Eye (tissue), 1 donor: ENCODE results near the gene E2F4.

Experiments
- DNase-seq: peaks from one replicate; pipeline ENCODE4 v3.0.0-alpha.2; 2015

Gene E2F4

DNA sequence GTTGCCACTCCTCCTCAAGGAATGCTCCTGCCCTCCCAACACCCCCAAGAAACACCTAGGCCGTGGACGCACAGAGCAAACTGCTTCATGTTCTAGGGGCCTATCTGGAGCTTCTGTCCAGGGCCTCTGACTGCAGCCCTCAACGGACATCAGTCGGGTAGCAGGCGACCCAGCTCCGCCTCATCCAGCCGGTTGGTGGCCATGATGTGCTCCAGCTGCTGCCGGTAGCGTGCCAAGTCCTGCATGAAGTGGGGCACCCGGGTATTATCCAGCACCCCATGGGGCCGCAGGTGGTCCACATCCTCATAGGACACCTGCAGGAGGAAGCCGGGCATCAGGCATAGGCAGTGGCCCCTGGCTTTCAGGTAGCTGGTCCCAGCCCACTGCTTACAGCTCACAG is 15.3 kb upstream of the E2F4 start:
- no peak for DNase-seq

DNA sequence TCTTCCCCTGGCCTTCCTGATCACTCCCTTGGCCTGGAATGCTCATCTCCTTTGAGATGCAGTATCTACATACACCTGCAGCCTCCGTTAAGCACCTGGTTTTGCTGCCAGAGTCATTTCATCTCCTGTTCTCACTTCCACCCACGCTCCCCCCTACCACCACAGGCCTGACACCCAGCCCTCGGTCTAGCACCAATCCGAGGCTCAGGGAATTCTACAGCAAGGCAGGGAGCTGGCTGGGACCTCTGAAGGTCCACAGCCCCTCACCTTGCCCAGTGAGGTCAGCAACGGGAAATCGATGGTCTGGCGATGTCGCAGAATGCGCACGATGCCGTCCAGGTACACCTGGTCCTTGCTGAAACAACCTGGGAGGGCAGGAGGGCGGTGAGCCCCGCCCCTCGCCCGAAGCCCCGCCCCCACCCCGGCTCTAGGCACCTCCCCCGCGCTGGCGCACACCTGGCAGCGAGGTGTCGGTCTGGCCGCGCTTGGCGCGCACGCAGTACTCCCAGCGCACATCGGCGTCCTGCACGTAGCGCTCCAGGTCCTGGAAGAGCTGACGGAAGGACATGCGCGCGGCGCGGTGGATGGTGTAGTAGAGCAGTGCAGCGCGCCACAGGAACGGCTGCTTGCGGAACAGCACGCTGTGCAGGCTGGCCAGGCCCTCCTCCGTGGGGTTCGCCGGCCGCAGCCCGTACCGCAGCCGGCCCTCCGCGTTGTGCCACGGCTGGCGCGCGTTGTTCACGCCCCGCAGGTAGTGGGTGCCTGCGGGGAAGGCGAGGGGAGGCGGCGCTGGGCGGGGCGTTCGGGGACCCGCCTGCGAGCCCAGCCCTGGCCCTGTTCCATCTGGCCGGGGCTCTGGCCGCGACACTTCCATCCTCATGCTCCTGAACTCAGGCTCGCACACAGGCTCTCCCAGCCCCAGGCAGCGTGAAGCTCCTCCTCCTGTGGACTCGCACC is 13.9 kb upstream of the E2F4 start:
- peak; percentile 76 for DNase-seq

DNA sequence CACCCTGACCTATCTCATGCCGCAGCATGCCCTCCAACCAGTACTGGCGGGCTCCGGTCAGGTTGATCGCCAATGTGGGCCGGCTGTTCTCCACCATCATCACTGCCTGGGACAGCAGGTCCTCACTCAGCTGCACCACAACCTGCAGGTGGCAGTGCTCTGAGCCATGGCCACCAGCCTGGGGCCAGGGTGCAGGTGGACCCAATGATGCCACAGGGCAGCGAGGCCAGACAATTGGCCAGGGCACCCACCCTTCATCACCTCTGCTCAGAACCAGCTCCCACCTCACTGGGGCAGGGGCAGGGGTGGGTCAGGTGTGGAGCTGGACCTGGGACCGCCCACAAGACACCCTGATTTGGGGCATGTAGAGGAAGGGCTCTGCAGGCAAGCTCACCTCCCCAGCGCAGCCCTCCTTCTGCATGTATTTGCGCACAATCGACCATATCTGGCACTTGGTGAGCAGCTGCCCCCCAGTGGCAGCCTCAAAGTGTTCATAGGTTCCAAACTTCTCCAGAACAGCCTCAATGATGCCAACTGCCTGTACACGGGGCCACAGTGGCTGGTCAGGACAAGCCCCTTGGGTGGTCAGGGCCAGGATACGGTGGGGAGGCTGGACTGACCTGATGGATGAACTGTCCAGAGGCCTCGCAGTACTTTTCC is 12.4 kb upstream of the E2F4 start:
- no peak for DNase-seq

DNA sequence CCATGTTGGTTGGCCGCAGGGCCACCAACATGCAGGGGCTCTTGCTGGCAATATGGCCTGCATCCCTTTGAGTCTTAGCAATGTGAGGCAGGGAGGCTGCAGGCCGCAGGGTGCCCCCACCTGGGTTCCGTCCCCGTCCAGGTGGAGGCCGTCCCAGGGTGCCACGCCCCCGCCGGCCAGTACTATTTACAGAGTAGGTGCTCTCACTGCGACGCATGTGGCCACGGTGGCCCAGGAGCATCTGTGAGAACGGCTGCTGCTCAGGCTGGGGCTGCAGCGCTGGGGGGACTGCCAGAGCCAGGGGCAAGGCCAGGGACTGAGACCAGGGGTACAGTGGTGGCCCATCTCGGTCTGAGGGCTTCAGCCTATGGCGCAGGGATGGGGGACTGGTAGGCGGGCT is 11.8 kb upstream of the E2F4 start:
- DNase-seq: no peak

DNA sequence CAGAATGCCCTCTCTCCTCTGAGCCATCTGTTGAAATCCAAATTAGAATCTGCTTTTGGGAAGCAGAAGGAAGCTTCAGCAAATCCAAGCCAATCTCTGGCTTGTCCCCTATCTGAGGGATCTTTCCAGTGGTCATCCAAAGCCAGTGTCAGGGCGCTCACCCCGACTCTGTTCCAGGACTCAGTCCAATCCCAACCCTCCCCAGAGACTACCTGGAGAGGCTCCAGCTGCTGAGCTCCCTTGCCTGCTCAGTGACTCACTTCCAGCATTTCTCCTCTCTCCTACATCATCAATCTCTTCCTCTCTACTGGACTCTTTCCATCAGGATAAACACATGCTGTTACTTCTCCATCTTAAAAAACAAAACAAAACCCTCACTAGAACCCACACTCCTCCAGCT is 10.6 kb upstream of the E2F4 start:
- no peak for DNase-seq

DNA sequence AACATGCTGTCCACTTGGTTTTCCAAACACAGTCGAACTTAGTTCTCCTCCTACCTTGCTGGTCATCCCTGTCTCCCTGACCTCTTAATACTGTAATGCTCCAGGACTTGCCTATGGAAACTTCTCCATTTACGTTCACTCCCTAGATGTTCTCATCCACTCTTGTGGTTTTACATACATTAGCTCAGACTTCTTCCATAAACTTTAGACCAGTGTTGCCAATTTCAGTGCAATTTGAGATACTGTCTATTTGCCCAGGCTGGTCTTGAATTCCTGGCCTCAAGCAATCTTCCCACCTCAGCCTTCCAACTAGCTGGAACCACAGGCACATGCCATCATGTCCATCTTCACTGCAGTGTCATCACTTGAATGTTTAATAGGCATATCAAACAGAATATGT is 9.7 kb upstream of the E2F4 start:
- no peak for DNase-seq

DNA sequence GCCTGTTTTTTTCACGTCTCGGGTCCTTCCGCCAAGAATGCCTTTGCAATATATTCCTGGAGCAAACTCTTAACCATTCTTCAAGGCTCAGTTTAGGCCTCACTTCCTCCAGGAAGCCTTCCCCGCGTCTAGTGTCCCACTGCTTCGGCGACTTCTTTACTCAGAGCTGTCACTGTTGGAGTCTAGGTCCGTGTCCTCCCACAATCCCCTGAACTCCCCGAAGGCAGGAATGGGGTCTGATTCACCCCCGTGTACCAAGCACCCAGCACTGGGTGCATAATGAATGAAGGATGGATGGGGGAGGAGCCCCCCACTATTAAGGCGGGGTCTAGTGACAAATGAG is 8.7 kb upstream of the E2F4 start:
- no peak for DNase-seq

DNA sequence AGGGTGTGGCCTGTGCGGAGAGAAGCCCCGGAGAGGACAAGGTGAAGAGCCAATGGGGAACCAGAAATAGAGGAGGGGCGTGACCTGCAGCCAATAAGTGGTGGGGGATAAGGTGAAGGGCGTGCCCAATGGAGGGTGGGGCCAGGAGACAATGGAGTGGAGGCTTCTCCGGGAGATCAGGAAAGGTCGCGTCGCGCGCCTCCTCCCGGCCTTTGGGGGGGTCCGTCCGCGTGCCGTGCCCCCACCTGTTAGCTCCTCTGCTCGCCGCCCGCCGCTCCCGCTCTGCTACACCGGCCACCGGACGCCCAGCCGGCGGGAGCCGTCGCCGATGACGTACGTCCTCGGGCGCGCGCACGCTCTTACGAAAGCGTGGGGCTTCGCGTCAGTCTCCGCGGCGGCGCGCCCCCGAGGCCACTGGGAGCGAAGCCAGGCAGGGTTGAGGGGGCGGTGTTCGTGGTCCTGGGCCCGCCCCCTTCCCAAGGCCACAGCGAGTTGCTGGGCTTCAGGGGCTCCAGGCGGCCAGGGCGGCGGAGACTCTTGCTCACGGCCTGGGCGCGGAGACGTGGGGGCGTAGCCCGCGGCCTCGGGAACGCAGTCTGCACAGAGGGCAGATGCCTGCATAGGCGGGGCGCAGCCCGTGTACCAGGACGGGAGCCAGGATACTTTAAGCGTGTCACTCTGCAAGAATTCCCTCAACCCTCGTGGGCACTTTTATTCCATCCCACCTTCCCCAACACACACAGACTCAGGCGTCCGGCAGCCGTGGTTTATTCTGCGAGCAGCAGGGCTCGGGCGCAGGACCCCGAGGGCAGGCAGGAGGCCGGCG is 8.1 kb upstream of the E2F4 start, which contains the start of gene MATCAP1:
Gene MATCAP1, minus strand, starts transcription at position 337 of the 826 bp plus-strand sequence. CDS start 3,353 bp downstream, outside the sequence.
- DNase-seq: peak; percentile 99

DNA sequence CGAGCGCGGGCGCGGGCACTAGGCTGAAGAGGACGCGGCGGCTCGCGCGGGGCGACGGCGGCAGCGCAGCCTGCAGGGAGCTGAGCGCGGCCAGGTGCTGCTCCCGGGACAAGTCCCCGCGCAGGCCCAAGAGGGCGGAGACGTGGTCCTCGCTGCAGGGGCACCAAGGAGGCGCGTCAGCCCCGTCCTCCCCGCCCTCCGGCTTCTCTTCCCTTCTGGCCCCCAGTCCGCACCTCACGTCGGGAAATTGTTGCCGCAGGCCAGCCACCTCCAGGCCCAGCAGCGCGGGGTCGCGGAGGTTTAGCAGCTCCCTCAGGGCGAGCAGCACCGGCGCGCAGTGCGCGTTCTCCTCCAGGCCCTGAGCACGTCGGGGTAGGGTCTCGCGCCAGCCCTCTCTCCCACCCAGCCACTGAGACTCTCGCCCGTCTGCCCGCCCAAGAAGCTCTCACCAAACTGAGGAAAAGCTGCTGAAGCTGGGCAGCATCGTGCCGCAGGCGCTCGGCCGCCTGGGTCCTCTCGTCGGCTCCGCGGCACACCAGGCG is 7.4 kb upstream of the E2F4 start:
- no peak for DNase-seq

DNA sequence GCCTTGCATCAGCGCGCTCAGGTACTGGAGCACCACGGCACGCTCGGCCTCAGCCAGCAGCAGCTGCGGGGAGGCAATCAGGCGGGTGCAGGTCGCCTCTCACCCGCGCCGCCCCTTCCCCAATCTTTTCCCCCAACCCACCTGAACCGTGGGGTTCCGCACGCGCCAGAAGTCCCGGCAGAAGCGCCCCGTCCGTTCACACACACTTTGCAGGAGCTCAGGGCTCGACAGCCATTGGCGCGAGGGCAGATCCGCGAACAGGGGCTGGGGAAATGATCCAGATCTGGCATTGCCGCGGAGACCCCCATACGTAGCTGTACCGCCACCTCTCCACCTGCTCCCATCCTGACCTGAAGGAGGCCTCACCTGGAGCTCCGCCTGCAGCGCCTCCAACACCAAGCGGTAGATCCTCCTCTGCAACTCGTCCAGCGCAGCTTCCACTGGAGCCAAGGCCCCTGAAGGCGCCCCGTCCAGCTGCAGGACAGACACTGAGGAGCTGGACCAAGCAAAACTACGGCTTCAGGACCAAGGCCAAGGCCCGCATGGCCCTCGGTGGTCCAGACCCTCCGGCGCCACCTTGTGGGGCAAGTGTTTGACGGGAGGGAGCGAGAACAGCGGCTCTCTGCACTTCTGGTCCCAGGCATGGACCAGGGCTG is 6.8 kb upstream of the E2F4 start:
- peak; percentile 95 for DNase-seq

DNA sequence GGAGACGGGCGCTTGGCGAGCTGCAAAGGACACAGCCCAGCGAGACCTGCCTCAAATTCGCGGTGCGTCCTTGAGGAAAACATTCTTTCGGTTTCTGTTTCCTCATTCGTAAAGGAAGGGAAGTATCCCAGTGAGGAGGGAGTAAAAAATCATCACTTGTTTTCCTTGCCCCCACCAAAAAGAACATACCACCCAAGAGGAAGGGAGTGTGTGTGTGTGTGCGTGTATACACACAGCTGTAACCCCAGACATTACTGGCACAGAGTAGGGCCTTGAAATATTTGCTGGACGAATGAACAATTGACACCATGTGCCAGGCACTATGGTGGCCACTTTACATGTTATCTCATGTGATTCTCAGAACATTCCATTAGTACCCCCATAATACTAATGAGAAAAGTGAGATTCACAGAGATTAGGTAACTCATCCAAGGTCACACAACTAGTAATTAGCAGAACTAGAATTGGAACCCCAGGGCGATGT is 6.3 kb upstream of the E2F4 start:
- no peak for DNase-seq

DNA sequence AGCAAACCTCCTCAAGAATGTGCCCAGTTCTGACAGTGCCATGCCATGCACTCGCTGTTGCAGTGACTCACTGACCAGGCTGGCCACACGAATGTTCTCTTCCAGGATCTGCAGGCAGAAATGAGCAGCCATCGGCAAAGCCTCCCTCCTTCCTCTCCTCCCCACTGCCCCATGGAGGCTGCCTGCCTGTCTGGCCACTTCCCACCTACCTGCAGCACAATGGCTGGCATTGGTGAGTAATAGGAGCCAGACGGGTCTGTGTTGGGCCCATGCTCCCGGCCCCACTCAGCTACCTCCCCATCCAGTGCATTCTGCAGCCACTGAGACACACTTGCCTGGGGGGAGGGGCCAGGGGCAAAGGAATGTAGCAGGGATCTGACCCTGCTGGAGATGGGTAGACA is 5.4 kb upstream of the E2F4 start:
- no peak for DNase-seq

DNA sequence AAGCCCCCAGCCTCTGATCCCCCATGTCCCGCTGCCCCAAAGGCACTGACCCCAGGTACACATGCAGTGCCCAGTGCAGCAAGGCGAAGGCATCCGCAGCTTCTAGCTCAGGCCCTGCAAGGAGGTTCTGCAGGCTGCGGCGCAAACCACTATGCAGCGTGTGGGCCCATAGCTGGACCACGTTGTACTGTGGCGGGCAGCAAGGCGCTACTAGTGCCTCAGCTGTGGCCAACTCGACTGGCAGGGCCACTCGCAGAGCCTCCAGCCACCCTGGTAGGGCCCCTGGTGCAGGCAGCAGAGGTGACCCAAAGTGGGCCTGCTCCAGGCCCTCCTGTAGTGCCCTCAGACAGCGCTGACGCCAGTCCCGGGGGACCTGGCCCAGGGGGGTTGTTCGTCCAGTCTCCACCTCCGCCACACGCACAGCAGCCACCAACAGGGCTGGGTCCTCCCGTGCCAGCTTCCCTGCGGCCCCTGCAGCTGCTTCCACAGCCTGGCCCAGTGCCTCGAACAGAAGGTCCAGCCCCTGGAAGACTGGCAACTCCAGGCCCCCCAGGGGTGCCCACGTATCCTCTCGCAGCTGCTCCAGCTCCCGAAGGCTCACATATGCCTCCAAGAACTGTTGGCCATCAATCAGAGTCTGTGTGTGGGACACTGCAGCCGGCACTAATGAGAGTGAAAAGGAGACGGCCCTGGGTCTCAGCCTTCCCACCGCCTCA is 4.6 kb upstream of the E2F4 start:
- DNase-seq: no peak

DNA sequence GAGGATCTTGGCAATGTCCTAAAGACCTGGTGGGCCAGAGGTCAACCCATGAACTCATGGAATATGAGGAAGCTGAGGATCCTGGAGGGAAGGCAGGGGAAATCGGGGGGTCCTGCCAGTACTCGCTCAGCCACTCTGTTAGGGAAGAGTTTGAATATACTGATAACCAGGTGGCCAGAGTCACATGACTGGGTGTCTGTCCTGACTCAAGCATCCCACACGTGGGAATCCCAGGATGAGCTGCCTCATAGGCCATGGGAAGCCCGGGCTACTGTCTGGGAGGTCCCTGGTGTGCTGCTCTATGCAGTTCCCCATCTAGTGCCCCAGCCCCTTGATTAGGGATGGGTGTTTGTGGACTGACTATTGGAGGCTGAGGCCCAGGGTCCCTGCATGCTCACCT is 3.6 kb upstream of the E2F4 start:
- DNase-seq: no peak

DNA sequence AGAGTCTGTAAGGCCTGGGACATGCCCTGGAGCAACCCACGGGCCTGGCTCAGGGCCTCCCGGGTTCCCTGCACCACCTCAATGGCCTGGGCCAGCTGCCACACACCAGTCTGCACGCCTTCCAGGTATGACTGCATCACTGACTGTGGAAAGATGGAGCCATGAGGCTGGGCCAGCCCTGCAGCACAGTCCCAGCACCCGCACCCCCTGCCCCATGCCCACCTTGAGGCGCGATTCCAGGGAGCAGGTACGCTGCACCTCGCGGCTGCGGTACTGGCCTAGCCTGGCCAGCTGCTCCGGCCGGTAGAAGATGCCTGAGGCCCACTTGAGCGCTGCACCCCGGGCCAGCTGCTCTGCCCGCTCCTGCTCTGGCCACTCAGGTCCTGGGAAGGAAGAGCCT is 3.2 kb upstream of the E2F4 start:
- DNase-seq: no peak

DNA sequence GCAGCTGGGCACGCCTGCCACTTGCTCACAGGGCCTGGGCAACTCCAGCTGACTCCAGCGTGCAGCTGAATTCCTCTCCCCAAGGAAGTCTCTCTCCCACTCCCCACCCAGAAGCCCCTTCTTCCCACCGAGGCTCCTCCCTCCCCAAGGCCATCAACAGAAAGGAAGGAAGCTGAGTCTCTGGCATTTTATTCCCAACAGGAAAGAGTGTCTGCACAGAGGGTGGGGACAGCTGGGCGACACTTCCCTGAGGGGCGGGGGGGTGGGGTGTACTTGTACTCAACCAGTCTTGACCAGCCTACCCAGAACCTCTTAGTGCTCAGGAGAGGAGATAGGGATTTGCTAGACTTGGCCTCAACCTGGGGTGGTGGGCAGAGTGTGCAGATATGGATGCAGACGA is 1.9 kb upstream of the E2F4 start, which contains the start of gene EXOC3L1:
Gene EXOC3L1, minus strand, starts transcription at position 96 of the 400 bp plus-strand sequence. CDS start 460 bp downstream, outside the sequence.
- no peak for DNase-seq

DNA sequence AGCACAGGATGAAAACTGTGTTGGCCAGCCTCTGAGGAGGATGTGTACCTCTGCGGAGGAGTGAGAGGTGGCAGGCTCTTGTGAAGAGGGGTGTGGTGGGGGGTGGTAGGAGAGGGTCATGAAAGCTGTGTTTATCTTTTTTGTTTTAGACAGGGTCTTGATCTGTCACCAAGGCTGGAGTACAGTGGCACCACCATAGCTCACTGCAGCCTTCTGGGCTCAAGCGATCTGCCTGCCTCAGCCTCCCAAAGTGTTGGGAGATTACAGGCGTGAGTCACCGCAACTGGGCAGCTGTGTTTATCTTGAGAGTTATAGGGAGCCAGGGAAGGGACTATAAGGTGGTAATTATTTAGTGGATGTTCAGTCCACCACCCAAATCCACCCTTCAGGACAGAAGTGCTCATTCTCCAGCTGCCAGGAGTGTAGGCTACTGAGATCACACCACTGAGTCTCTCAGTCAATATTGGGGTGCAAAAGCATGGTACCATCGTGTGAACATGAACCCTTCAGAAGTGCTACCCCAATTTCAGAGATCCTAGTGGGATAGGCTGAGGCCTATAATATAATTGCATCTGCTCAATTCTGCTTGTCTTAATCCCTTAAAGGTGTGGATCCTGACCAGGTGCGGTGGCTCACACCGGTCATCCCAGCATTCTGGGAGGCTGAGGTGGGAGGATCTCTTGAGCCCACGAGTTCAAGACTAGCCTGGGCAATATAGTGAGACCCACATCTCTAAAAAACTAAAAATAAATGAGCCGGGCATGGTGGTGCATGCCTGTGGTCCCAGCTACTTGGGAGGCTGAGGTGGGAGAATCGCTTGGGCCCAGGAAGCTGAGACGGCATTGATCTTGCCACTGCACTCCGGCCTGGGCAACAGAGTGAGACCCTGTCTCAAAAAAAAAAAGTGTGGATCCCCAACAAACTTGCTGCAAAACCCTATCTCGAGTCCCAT is 1.2 kb upstream of the E2F4 start:
- DNase-seq: no peak

DNA sequence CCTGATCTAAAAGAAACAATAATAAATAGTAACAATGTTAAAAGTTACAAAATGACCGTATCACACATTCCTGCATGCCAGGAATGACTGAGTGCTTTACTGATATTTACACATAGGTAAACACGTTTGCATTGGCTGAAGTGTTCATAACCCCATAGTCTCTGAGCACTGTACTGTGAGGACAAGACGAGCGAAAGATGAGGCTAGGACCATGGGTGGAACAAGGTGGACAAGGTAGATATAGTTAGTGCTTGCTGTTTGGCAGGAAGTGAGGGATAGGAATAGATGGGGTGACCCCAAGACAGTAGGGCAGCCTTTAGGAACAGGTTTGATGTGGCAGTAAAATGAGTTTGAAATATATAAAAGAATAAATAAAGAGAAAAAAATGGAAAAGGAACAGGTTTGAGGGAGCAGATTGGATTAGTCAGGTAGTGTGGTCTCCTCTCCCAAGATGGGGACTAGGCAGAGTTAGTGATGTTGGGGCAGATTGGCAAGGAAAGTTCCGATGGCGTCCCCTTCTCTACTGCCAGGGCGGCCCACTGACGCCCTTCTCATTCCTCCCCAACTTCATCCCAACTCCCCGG is 452 bp upstream of the E2F4 start:
- no peak for DNase-seq

DNA sequence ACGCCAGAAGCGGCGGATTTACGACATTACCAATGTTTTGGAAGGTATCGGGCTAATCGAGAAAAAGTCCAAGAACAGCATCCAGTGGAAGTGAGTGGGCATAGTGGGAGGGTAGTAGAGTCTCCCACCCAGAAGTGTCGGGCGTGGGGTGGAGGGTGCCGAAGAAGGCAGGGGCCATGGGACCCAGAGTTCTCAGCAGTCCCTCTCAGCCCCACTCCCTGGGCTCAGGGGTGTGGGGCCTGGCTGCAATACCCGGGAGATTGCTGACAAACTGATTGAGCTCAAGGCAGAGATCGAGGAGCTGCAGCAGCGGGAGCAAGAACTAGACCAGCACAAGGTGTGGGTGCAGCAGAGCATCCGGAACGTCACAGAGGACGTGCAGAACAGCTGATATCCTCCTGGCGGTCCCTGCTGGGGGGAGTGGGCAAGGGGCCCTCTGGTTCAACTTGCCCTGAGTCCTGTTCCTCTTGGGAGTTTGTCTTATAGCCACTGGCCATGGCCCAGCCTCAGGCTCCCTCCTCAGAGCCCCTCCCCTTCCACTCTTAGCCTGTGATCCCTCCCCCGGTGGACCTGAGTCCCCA is 916 bp downstream of the E2F4 start:
- no peak for DNase-seq

DNA sequence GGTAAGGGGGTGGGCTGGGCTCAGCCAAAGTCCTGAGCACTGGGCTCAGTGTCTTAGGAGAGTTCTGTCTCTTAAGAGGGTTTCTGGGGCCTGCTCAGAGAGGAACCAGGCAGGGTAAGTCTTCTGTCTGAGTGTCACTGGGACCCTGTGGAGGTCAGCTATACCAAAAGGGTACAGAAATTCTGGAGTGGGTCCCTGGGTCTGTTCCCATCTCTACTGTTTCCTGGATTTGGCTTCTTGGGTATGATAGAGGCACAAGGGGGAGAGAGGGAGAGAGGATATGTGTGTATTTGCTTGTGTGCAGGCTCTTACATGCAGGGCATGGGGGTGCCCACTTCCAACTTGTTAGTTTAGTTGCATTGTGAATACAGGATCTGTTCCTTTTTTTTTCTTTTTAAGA is 1.6 kb downstream of the E2F4 start:
- no peak for DNase-seq
